HG03108 (cell line): Measurements from ENCODE around the gene FCSK.
"Not testable (repeated sequence)": the region's sequence is repeated elsewhere in the genome, so short reads cannot be mapped to it uniquely, and the experiment has no call there.

Source experiments
- ATAC-seq: cut with Tn5 transposase; IDR thresholded peaks from one replicate; pipeline ENCODE4 v1.9.1; 2021; ENCODE audit warnings: moderate library complexity; ENCODE audit not compliant: unreplicated experiment

FCSK gene

GRCh38 chr16:70430667-70431536 lies 23.5 kb upstream of the FCSK start:
- ATAC-seq, result peak; percentile 35

- ATAC-seq, result no peak
These were observed 22.1 kb upstream of the FCSK start for GRCh38 chr16:70432356-70432722.

- ATAC-seq, result peak; percentile 15
These were observed 21.5 kb upstream of the FCSK start for GRCh38 chr16:70432723-70433457.

- ATAC-seq, result no peak
These were observed 20.8 kb upstream of the FCSK start for GRCh38 chr16:70433458-70434103.

- ATAC-seq, result no peak
These were observed 19.7 kb upstream of the FCSK start for GRCh38 chr16:70434484-70435260.

- ATAC-seq, result no peak
These were observed 17.3 kb upstream of the FCSK start for GRCh38 chr16:70437017-70437581.

- ATAC-seq, result no peak
These were observed 16.5 kb upstream of the FCSK start for GRCh38 chr16:70437582-70438557.

GRCh38 chr16:70438585-70438968 lies 15.8 kb upstream of the FCSK start:
- no peak for ATAC-seq

GRCh38 chr16:70438969-70439862 lies 15.2 kb upstream of the FCSK start, which contains the start of gene ST3GAL2:
ST3GAL2 (minus strand) TSS chr16:70439100; CDS start chr16:70398530, 40,570 bp downstream.
- peak; percentile 84 for ATAC-seq

GRCh38 chr16:70440009-70440692 lies 14.2 kb upstream of the FCSK start:
- no peak for ATAC-seq

GRCh38 chr16:70441406-70441990 lies 12.9 kb upstream of the FCSK start:
- ATAC-seq, result no peak

GRCh38 chr16:70442344-70442743 lies 12.1 kb upstream of the FCSK start:
- no peak for ATAC-seq

- ATAC-seq, result no peak
These were observed 9.9 kb upstream of the FCSK start for GRCh38 chr16:70444249-70445063.

- no peak for ATAC-seq
These were observed 6.3 kb upstream of the FCSK start for GRCh38 chr16:70448075-70448474.

- ATAC-seq, result not testable (repeated sequence)
These were observed 4.0 kb upstream of the FCSK start for GRCh38 chr16:70450142-70451003.

- ATAC-seq, result not testable (repeated sequence)
These were observed 3.4 kb upstream of the FCSK start for GRCh38 chr16:70451004-70451340.
